SK-N-DZ (cell line): Measurements from ENCODE around the gene CYFIP2.

Experiments used
- DNase-seq: peaks from one replicate; pipeline ENCODE4 v3.0.0-alpha.2; 2015; ENCODE audit warnings: low spot score

Gene CYFIP2

GRCh38 chr5:157356576-157356975, 90.7 kb downstream of the CYFIP2 start:
- no peak for DNase-seq

GRCh38 chr5:157357823-157358222, 91.9 kb downstream of the CYFIP2 start:
- DNase-seq = no peak

- DNase-seq = no peak
Measured at GRCh38 chr5:157358871-157359270, 92.9 kb downstream of the CYFIP2 start.

- DNase-seq = no peak
Measured at GRCh38 chr5:157359356-157360055, 93.6 kb downstream of the CYFIP2 start.

GRCh38 chr5:157362012-157362411, 96.1 kb downstream of the CYFIP2 start:
- DNase-seq = no peak

- no peak for DNase-seq
Measured at GRCh38 chr5:157362502-157362901, 96.6 kb downstream of the CYFIP2 start.

GRCh38 chr5:157362982-157363381, 97.1 kb downstream of the CYFIP2 start:
- no peak for DNase-seq

GRCh38 chr5:157365732-157366131, 99.8 kb downstream of the CYFIP2 start:
- DNase-seq = no peak

GRCh38 chr5:157366741-157367674, 101.1 kb downstream of the CYFIP2 start:
- no peak for DNase-seq

GRCh38 chr5:157369507-157369906, 103.6 kb downstream of the CYFIP2 start:
- no peak for DNase-seq

- no peak for DNase-seq
Measured at GRCh38 chr5:157370967-157371366, 105.0 kb downstream of the CYFIP2 start.

GRCh38 chr5:157371655-157372471, 105.9 kb downstream of the CYFIP2 start:
- DNase-seq = no peak

GRCh38 chr5:157372472-157372822, 106.5 kb downstream of the CYFIP2 start:
- no peak for DNase-seq

GRCh38 chr5:157378509-157378908, 112.6 kb downstream of the CYFIP2 start:
- DNase-seq = no peak

GRCh38 chr5:157379983-157380382, 114.1 kb downstream of the CYFIP2 start:
- DNase-seq = peak; percentile 10

GRCh38 chr5:157381746-157382145, 115.8 kb downstream of the CYFIP2 start:
- no peak for DNase-seq

GRCh38 chr5:157382996-157383800, 117.3 kb downstream of the CYFIP2 start:
- DNase-seq = no peak

GRCh38 chr5:157384971-157385709, 119.2 kb downstream of the CYFIP2 start:
- DNase-seq = peak; percentile 84

- no peak for DNase-seq
Measured at GRCh38 chr5:157387041-157387563, 121.2 kb downstream of the CYFIP2 start.

- no peak for DNase-seq
Measured at GRCh38 chr5:157387683-157388093, 121.8 kb downstream of the CYFIP2 start.
